Stimulated activated naive CD4-positive, alpha-beta T cell (primary cell): Measurements from ENCODE around the gene KIAA0753.

Experiments used
- DNase-seq, 6 experiments: peaks; one replicate each; lab custom pipeline; 2025; lab: John Stamatoyannopoulos, UW

KIAA0753 gene

GRCh38 chr17:6640536-6641246, at the start of gene KIAA0753, which contains the start of gene TXNDC17:
Gene KIAA0753 (minus strand): TSS chr17:6640711. CDS start chr17:6635103, 5,608 bp downstream.
Gene TXNDC17 (plus strand): TSS chr17:6641060. CDS start chr17:6641083, 23 bp downstream.
- peak; percentile 75 to 89 (median 86) for DNase-seq

- DNase-seq = no peak
These were observed 48.4 kb upstream of the KIAA0753 start for GRCh38 chr17:6688944-6689343.

- no peak for DNase-seq
These were observed 45.5 kb upstream of the KIAA0753 start for GRCh38 chr17:6686026-6686425.

- DNase-seq = no peak
These were observed 44.6 kb upstream of the KIAA0753 start for GRCh38 chr17:6684881-6685767.

- DNase-seq = no peak
These were observed 43.9 kb upstream of the KIAA0753 start for GRCh38 chr17:6684460-6684783.

- no peak for DNase-seq
These were observed 43.4 kb upstream of the KIAA0753 start for GRCh38 chr17:6683730-6684459.

GRCh38 chr17:6683081-6683684, 42.7 kb upstream of the KIAA0753 start:
- no peak for DNase-seq

GRCh38 chr17:6682339-6682738, 41.8 kb upstream of the KIAA0753 start:
- DNase-seq = no peak

GRCh38 chr17:6681671-6682070, 41.2 kb upstream of the KIAA0753 start:
- DNase-seq = no peak

- DNase-seq = no peak
These were observed 40.7 kb upstream of the KIAA0753 start for GRCh38 chr17:6681176-6681575.

GRCh38 chr17:6679241-6679640, 38.7 kb upstream of the KIAA0753 start:
- no peak for DNase-seq

- no peak for DNase-seq
These were observed 37.4 kb upstream of the KIAA0753 start for GRCh38 chr17:6677946-6678345.

- DNase-seq = no peak
These were observed 36.8 kb upstream of the KIAA0753 start for GRCh38 chr17:6677158-6677831.

- no peak for DNase-seq
These were observed 36.3 kb upstream of the KIAA0753 start for GRCh38 chr17:6676802-6677157.

- DNase-seq = no peak
These were observed 34.8 kb upstream of the KIAA0753 start for GRCh38 chr17:6675201-6675825.

- DNase-seq = no peak
These were observed 34.1 kb upstream of the KIAA0753 start for GRCh38 chr17:6674586-6674985.

- no peak for DNase-seq
These were observed 30.9 kb upstream of the KIAA0753 start for GRCh38 chr17:6671431-6671830.

GRCh38 chr17:6670999-6671398, 30.5 kb upstream of the KIAA0753 start:
- DNase-seq = no peak

GRCh38 chr17:6670571-6670970, 30.1 kb upstream of the KIAA0753 start:
- DNase-seq = no peak

- no peak for DNase-seq
These were observed 29.1 kb upstream of the KIAA0753 start for GRCh38 chr17:6669479-6670212.
